GM12892 (cell line): Measurements from ENCODE around the gene P3H3.

Experiments used
- POLR2A ChIP-seq: IDR thresholded peaks from 2 replicates; pipeline ENCODE4 v1.6.1; 2011; ENCODE audit warnings: low read depth, low read length, control low read depth
- POLR2AphosphoS5 ChIP-seq: IDR thresholded peaks from 2 replicates; pipeline ENCODE4 v1.6.1; 2011; ENCODE audit warnings: low read depth, low read length, control low read depth

DNA sequence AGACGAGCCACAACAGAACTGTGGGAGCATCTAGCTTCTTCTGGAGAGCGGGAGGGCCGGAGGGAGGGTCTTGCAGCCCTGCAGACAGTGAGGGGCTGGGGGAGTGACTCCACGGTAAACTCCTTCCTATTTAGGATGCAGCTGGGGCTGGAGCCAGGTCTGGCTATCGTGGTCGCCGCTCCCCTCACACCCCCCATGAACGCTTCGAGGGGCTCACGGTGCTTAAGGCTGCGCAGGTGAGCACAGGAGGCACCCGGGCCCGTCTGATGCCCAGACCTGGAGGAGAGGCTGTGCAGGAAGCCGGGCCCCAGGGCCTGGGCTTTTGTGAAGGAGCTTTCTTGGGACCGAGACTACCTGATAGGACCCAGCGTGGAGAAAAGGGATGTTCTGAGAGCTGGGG is 8.6 kb downstream of the P3H3 start:
- TF ChIP-seq POLR2A (no peak), POLR2AphosphoS5 (no peak)
